GM12872 (cell line): Measurements from ENCODE around the gene CLCN4.

Source experiments
- CTCF ChIP-seq: IDR thresholded peaks from 3 replicates; pipeline ENCODE4 v1.5.1; 2011; ENCODE audit warnings: low read depth, mild to moderate bottlenecking, low read length, moderate library complexity; ENCODE audit not compliant: insufficient read depth

CLCN4 gene

DNA sequence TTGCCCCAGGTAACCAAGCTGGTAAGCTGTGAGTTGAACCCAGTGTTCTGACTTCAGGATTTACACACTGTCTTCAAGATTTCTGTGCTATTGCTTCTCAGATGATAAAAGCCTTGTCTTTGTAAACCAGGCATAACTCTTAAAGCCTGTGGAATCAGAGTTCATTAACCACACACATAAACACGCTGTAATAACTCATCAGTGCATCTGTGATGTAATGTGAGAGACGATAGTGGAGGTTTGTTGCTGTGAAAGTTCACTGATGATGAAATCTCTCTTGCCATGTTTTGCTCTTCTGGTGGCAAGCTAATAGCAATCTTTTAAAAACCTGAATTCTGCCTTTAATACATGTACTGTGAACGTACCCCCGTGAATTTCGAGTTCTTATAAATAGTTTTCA is 41.5 kb downstream of the CLCN4 start:
- no peak for TF ChIP-seq CTCF

GRCh38 chrX:10199212-10199611 is 42.4 kb downstream of the CLCN4 start:
- no peak for TF ChIP-seq CTCF

DNA sequence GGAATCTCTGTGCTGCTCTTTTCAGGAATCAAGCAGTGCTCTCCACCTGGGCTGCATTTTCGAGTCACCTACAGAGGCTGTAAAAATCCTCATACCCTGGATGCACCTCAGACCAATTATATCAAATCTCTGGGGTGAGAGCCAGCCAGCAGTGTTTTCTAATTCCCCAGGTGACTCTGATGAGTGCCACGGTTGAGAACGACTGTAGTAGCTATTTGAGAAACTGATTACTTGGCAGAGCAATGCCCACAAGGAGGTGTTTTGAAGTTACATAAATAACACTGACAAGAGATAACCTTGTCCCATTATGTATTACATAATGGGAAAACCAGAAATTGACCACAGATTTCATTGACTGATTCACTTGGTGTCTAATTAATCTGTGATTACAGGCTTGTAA is 46.8 kb downstream of the CLCN4 start:
- TF ChIP-seq CTCF: no peak

DNA sequence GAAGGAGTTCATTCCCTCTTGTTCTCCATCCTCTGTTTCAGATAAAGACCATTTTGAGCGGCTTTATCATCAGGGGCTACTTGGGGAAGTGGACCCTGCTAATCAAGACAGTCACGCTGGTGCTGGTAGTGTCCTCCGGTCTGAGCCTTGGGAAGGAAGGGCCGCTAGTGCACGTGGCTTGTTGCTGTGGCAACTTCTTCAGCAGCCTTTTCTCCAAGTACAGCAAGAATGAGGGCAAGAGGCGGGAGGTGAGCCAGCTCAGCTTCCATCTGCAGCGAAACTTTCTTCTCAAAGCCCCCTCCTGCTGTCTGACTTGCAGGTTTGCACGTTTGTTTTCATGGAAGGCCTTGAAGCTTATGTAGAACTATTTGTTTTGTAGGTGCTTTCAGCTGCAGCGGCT is 49.5 kb downstream of the CLCN4 start:
- TF ChIP-seq CTCF: no peak

- no peak for TF ChIP-seq CTCF
Measured at GRCh38 chrX:10208281-10208856, 51.6 kb downstream of the CLCN4 start.

- no peak for TF ChIP-seq CTCF
Measured at GRCh38 chrX:10208953-10209352, 52.2 kb downstream of the CLCN4 start.

GRCh38 chrX:10212395-10212794 is 55.6 kb downstream of the CLCN4 start:
- no peak for TF ChIP-seq CTCF
